ENCODE measurements around the gene MCOLN1. TPM values are rescaled to one million over a fixed set of nuclear protein-coding genes. Genes with fewer than 3 reads are reported as not detected.
"Not testable (repeated sequence)": the region's sequence is repeated elsewhere in the genome, so short reads cannot be mapped to it uniquely, and the experiment has no call there.

The MCOLN1 gene
- polyA plus RNA-seq, 1 donor = 17.0 TPM

DNA sequence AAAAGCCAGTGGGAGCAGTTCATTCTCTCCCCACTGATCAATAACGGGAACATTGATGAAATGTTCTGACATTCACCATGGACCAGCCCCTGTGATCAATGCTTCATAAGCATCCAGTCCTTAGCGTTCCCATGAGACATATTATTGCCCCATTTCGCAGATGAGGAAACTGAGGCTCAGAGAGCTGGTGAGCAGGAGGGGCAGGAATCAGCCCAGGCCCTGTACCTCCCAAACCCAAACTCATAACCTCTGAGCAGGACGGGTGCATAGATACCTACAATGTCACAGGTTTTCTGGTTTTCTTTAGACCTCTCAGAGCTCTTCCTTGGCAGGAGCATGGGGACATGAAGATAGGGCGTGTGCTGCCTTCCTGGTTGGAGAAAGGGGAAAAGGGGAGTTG, 2.1 kb downstream of the MCOLN1 start:
- DNase-seq = no peak

GRCh38 chr19:7524992-7525739, 2.7 kb downstream of the MCOLN1 start:
- no peak for DNase-seq

- DNase-seq = no peak
Measured at GRCh38 chr19:7526059-7526929, 3.9 kb downstream of the MCOLN1 start.

- DNase-seq = no peak
Measured at GRCh38 chr19:7527516-7528191, 5.2 kb downstream of the MCOLN1 start.

GRCh38 chr19:7528192-7528519, 5.7 kb downstream of the MCOLN1 start:
- DNase-seq = no peak

- no peak for DNase-seq
Measured at GRCh38 chr19:7528522-7529245, 6.3 kb downstream of the MCOLN1 start.

DNA sequence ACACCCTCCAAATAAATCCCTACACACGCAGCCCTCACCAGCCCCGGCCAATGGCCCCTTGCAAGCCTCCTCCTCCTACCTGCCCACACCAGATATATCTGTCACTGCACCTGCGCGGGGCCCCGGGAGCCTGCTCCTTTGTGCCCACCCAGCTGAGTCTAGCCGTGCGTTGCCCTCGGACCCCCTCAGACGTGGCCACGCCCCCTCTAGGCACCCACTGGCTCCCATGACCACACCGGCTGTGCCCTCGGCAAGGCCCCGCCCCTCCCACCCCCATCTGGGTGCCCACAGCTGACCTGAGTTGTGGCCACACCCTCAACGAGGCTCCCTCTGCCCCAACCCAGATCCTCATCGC, 6.8 kb downstream of the MCOLN1 start:
- DNase-seq = no peak

DNA sequence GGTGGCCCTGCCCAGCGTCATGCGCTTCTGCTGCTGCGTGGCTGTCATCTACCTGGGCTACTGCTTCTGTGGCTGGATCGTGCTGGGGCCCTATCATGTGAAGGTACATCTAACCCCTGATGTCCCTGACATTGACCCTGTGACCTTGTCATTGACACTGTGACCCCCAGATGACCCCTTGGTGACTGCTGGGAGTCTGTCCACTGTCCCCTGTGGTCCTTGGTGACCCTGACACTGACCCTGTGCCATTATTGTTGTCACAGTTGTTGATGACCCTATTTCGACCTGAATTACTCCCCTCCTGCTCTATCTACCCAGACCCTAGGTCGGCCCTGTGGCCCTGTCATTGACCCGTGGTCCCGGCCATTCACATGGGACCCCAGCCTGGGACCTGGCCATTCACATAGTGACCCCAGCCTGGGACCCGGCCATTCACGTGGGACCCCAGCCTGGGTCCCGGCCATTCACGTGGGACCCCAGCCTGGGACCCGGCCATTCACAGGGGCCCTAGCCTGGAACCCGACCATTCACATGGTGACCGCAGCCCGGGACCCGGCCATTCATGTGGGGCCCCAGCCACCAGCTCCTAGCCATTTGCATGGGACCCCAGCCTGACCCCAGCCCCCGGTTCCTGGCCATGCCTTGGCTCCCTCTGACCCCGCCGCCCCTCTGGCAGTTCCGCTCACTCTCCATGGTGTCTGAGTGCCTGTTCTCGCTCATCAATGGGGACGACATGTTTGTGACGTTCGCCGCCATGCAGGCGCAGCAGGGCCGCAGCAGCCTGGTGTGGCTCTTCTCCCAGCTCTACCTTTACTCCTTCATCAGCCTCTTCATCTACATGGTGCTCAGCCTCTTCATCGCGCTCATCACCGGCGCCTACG, 7.4 kb downstream of the MCOLN1 start:
- no peak for DNase-seq

- no peak for DNase-seq
Measured at GRCh38 chr19:7533281-7533885, 11.0 kb downstream of the MCOLN1 start.

DNA sequence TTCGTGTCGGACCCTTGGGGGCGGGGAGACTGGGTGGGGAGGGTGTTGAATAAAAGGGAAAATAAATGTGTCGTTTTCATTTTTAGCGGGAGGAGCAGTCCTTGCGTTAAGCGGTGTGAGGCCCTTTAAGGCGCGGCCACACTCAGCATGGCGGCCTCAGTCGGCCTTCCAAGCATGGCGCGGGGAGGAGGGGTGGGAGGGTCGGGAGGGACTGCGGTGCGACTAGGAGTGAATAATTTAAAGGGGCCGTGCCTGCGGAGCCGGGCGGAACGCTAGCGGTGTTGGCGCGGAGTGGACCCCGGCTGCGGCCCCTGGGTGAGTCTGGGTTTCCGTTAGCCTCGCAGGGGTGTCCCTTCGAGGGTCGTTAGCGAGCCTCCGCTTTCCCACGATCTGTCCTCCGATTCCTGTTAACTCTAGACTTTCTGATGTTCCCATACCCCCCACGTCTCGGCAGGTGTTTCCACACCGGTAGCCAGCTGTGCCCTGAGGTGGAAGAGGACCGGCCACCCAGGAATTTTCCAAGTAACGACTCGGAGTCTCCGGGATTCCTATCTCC, 11.6 kb downstream of the MCOLN1 start:
- DNase-seq = peak; percentile 92

DNA sequence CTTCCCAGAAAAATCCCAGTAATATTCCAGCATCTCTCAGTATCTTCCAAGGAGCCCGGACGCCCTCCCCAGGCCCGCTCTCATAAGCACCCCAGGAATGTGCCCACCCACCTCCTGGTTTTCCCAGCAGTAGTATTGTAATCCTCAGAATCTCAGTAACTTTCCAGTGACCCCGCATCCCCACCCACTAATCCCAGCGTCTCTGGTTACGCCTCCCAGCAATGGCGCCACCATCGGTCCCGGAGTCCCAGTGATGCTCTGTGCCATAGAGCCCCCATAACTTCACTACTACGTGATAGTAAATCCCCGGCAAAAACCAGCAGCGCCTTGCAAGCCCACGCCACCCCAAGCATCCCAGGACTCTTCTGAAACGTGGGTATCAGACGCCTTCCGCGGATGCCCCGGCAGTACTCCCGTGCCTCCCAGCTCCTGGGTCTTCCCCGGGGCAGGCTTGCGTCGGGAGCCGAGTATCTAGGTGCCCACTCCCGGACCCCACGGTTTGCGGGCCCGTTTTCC, 12.2 kb downstream of the MCOLN1 start:
- DNase-seq = peak; percentile 71

DNA sequence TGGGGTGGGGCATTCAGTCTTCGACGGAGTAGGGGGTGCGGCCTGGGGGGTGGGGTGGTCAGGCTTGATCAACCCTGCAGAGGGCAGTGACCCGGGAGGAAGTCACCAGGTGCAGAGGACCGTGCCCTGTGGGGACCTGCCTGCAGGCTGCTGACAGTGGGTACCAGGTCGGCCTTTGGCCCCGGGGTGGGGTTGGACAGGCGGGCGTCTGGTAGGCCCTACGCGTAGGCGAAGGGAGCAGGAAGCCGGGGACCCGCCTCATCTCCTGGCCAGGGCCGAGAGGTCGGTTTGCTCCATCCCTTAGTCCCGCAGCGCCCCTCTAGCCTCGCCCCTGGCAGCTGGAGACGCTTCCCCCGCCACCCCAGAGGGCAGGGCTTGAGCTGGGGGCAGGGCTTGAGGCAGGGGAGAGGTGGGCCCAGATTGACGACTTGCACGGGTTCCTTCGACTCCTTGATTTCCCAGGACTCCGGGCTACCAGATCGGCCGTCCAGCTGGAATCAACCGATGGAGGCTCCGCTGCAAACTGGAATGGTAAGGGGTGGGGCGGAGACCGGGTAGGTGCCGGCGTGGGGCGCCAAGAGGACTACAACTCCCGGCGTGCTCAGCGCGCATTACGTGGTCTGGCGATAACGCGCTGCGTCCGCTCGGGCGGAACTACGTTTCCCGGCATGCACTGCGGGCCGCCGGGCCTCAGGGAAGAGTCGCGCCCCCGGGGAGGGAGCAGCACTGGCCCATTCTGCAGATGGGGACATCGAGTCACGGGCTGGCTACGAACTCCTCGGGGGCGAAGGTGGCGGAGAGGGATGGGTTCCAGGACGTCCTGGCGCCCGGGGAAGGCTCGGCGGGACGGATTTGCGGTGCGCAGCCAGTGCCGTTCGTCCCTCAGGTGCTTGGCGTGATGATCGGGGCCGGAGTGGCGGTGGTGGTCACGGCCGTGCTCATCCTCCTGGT, 12.9 kb downstream of the MCOLN1 start, which contains the start of gene PNPLA6:
Gene PNPLA6 (plus strand): TSS at position 671 of the 951 bp plus-strand sequence. CDS start 72 bp downstream, at position 743.
- DNase-seq = peak; percentile 94

DNA sequence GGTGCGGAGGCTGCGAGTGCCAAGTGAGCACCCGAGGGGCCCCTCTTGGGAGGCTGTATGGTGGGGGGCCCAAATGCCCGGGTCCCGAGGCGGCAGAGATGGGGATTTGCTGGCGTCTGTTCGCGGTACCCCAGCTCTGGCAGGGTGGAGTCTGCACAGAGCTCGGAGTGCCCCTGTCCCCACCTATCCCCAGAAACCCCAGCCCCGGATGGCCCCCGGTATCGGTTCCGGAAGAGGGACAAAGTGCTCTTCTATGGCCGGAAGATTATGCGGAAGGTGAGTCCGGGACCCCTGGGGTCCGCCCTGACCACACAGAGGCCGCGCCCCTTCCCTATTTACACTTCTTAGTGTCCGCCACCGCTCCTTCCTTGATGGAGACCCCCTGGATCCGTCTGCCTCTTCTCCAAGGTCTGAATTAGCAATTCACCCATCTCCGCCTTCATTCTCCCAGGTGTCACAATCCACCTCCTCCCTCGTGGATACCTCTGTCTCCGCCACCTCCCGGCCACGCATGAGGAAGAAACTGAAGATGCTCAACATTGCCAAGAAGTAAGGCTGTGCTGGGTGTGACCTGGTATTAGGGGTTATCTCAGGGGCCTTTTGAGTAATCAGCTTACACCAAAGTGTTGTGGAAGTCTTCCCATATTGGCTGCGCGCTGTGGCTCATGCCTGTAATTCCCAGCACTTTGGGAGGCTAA, 13.7 kb downstream of the MCOLN1 start:
- no peak for DNase-seq

GRCh38 chr19:7538990-7539389, 16.6 kb downstream of the MCOLN1 start:
- not testable (repeated sequence) for DNase-seq

GRCh38 chr19:7539827-7540425, 17.5 kb downstream of the MCOLN1 start:
- no peak for DNase-seq

GRCh38 chr19:7540761-7541474, 18.5 kb downstream of the MCOLN1 start:
- no peak for DNase-seq

- no peak for DNase-seq
Measured at GRCh38 chr19:7541475-7541824, 19.0 kb downstream of the MCOLN1 start.
